Kidney (tissue), 14 donors: ENCODE results near the gene CRHR1. TPM values are rescaled to one million over a fixed set of nuclear protein-coding genes. Genes with fewer than 3 reads are reported as not detected.

Experiments used
- DNase-seq, 5 donors: peaks; one replicate each; pipeline ENCODE4 v3.0.0-alpha.2; 2013 to 2020
- FAIRE-seq: peaks from 2 replicates; lab custom pipeline; 2012; peaks lifted over from hg19 to GRCh38; lab: Jason Lieb, UNC
- H3K27ac ChIP-seq, 2 donors: one replicate each; pipeline ENCODE4 v1.7.0; 2013; ENCODE audit warnings: low read depth in 2 of 2, low read length in 2 of 2, inconsistent platforms in 1 of 2
- H3K27me3 ChIP-seq: one replicate; pipeline ENCODE4 v1.7.1; 2013; ENCODE audit warnings: low read length, inconsistent platforms; ENCODE audit not compliant: control insufficient read depth, insufficient read depth
- H3K36me3 ChIP-seq, 3 donors: one replicate each; pipeline versions ENCODE4 v1.7.0 to v1.7.1; 2013; ENCODE audit warnings: low read length in 3 of 3, control low read depth in 1 of 3, inconsistent platforms in 1 of 3; ENCODE audit not compliant: insufficient read depth in 3 of 3, control insufficient read depth in 2 of 3
- H3K4me1 ChIP-seq, 3 donors: one replicate each; pipeline versions ENCODE4 v1.7.0 to v1.7.1; 2013; ENCODE audit warnings: low read length in 3 of 3, inconsistent platforms in 1 of 3, low read depth in 1 of 3; ENCODE audit not compliant: control insufficient read depth in 2 of 3, insufficient read depth in 2 of 3
- H3K4me3 ChIP-seq, 3 donors: one replicate each; pipeline versions ENCODE4 v1.7.0 to v1.8.1; 2013; ENCODE audit warnings: low read length in 3 of 3, control low read depth in 1 of 3, inconsistent platforms in 1 of 3
- H3K9ac ChIP-seq, 3 donors: one replicate each; pipeline versions ENCODE4 v1.7.0 to v1.7.1; 2013; ENCODE audit warnings: low read length in 3 of 3, control low read depth in 1 of 3, inconsistent platforms in 1 of 3
- H3K9me3 ChIP-seq, 3 donors: one replicate each; pipeline versions ENCODE4 v1.7.0 to v1.7.1; 2013; ENCODE audit warnings: low read length in 3 of 3, control low read depth in 1 of 3, inconsistent platforms in 1 of 3; ENCODE audit not compliant: control insufficient read depth in 2 of 3, insufficient read depth in 1 of 3
- CTCF ChIP-seq: IDR thresholded peaks from 3 replicates; pipeline ENCODE4 v1.5.1; 2012; ENCODE audit warnings: mild to moderate bottlenecking, moderate library complexity, borderline replicate concordance; ENCODE audit not compliant: insufficient read depth; ENCODE audit errors: extremely low read depth
- intact Hi-C: fragments of 100-400 bp; cut with DNase I; formaldehyde crosslinking; loops from one replicate; pipeline ENCODE4 v1.11.1; 2022
- polyA plus RNA-seq: library from polyadenylated mRNA; stranded (reverse); fragments of 350-450 nt; fragmentation: Illumina TruSeq; extraction: RNeasy Lipid Tissue Mini Kit (QIAGEN cat#74804); gene quantifications from one replicate; pipeline ENCODE4 v1.2.3, GENCODE V29; 2014; ENCODE audit warnings: low read depth, low replicate concordance; ENCODE audit not compliant: insufficient read depth
- total RNA-seq: library from RNA; stranded (reverse); fragmentation: NEBNext Ultra II Directional; extraction: Animal tissue kit (Norgen Biotek cat#: 25700); gene quantifications from one replicate; pipeline ENCODE4 v1.2.1, GENCODE V29; 2021
- donor health status: control.
- donor health status: control.
- donor health status: control.
- donor health status: control.
- donor health status: control.
- donor health status: DM: yes; HTN: yes; CAD: no.
- donor health status: Normal renal cell carcinoma (clear cell type).

The CRHR1 gene
- total and polyA plus RNA-seq, 2 donors from 2014 or later, result not detected

- H3K36me3 ChIP-seq, result no peaks in the 10 kb centered on the region
- FAIRE-seq (no peak), DNase-seq (no peak)
- intact Hi-C loops, result no loop called here
- no peak for TF ChIP-seq CTCF
- H3K27ac ChIP-seq, result no peak overlapping the region
- no peak overlapping the region for H3K4me3 ChIP-seq
- H3K4me1 ChIP-seq, result no peaks in the 10 kb centered on the region
- no peak overlapping the region for H3K9ac ChIP-seq
- no peaks in the 10 kb centered on the region for H3K9me3 ChIP-seq
- no peaks in the 10 kb centered on the region for H3K27me3 ChIP-seq
Measured at GRCh38 chr17:45837603-45838002, 53.5 kb downstream of the CRHR1 start.

GRCh38 chr17:45838751-45839295 lies 54.7 kb downstream of the CRHR1 start:
- intact Hi-C loops, result no loop called here
- Histone ChIP-seq H3K27me3 (no peaks in the 10 kb centered on the region), H3K36me3 (no peaks in the 10 kb centered on the region), H3K9ac (no peak overlapping the region), H3K4me1 (no peaks in the 10 kb centered on the region), H3K9me3 (no peaks in the 10 kb centered on the region), H3K4me3 (no peak overlapping the region), H3K27ac (no peak overlapping the region)
- TF ChIP-seq CTCF, result no peak
- FAIRE-seq, result no peak
- peak in 1 of 5 donors; percentile 37 for DNase-seq

- H3K9me3 ChIP-seq, result no peaks in the 10 kb centered on the region
- H3K27ac ChIP-seq, result no peak overlapping the region
- no peaks in the 10 kb centered on the region for H3K27me3 ChIP-seq
- TF ChIP-seq CTCF, result no peak
- no peak overlapping the region for H3K9ac ChIP-seq
- no peak overlapping the region for H3K4me3 ChIP-seq
- H3K36me3 ChIP-seq, result no peaks in the 10 kb centered on the region
- no peaks in the 10 kb centered on the region for H3K4me1 ChIP-seq
- DNase-seq, result peak in 1 of 5 donors; percentile 52
- FAIRE-seq, result no peak
- intact Hi-C loops, result no loop called here
Measured at GRCh38 chr17:45839442-45839841, 55.3 kb downstream of the CRHR1 start.

- Histone ChIP-seq H3K27ac (no peak overlapping the region), H3K27me3 (no peaks in the 10 kb centered on the region), H3K36me3 (no peaks in the 10 kb centered on the region), H3K9ac (no peak overlapping the region), H3K9me3 (no peaks in the 10 kb centered on the region), H3K4me3 (no peak overlapping the region), H3K4me1 (no peaks in the 10 kb centered on the region)
- intact Hi-C loops, result no loop called here
- no peak for TF ChIP-seq CTCF
- DNase-seq, result peak in 1 of 5 donors; percentile 6
- no peak for FAIRE-seq
Measured at GRCh38 chr17:45841186-45841585, 57.1 kb downstream of the CRHR1 start.
